ENCODE results near the gene FTL.

- TF ChIP-seq RARB (CRISPR knock-in tag; IDR thresholded peaks at IDR 0.05) = no peak
- TF ChIP-seq ISL1 (CRISPR knock-in tag; IDR thresholded peaks at IDR 0.05) = no peak
Observed at GRCh38 chr19:48955308-48955958, 9.7 kb upstream of the FTL start.

Measured in SK-N-SH treated with all-trans-retinoic acid at 6 μM for 48 hours (cell line).